WTC11 (cell line): Measurements from ENCODE around the gene SKI. TPM values are rescaled to one million over a fixed set of nuclear protein-coding genes. Genes with fewer than 3 reads are reported as not detected.
A peak's percentile ranks its signal among the peaks of the same experiment; 100 is the strongest.

ENCODE experiments used
- ATAC-seq: fragments of 200-7000 bp; cut with Tn5 transposase; 2 replicates; pipeline ENCODE4 v1.10.0; 2021; ENCODE audit warnings: mild to moderate bottlenecking, moderate library complexity
- CTCF ChIA-PET: fragments of 300-600 bp; sonication (Branson Sonifier 250); formaldehyde crosslinking; loops from one replicate; lab custom pipeline; 2021; ENCODE audit warnings: antibody characterized with exemption; lab: Charles Lee
- POLR2A ChIA-PET: fragments of 350-600 bp; sonication (Branson Sonifier 250); formaldehyde crosslinking; loops from one replicate; lab custom pipeline; 2021; ENCODE audit warnings: antibody characterized with exemption; lab: Charles Lee
- DNase-seq: peaks from one replicate; pipeline ENCODE4 v3.0.0; 2021; ENCODE audit warnings: low spot score
- H3K27ac Mint-ChIP-seq: 2 replicates; pipeline ENCODE4 v1.8.0; 2021; ENCODE audit warnings: mixed read lengths
- H3K27me3 Mint-ChIP-seq: 2 replicates; pipeline ENCODE4 v1.8.0; 2021; ENCODE audit warnings: low read depth, mild to moderate bottlenecking, moderate library complexity, mixed read lengths
- H3K36me3 Mint-ChIP-seq: 2 replicates; pipeline ENCODE4 v1.8.0; 2021; ENCODE audit warnings: mixed read lengths
- H3K4me1 Mint-ChIP-seq: 2 replicates; pipeline ENCODE4 v1.8.0; 2022; ENCODE audit warnings: mixed read lengths
- H3K4me3 Mint-ChIP-seq: 2 replicates; pipeline ENCODE4 v1.8.0; 2021; ENCODE audit warnings: mild to moderate bottlenecking, moderate library complexity, mixed read lengths
- H3K9me3 Mint-ChIP-seq: 2 replicates; pipeline ENCODE4 v1.8.0; 2021; ENCODE audit warnings: mixed read lengths
- CBFB ChIP-seq: sonication (generic); formaldehyde crosslinking; IDR thresholded peaks from 2 replicates; pipeline ENCODE4 v1.8.1; 2022; ENCODE audit warnings: mild to moderate bottlenecking, low read depth, missing genetic modification reagents
- E2F1 ChIP-seq: sonication (generic); formaldehyde crosslinking; IDR thresholded peaks from 2 replicates; pipeline ENCODE4 v1.8.0; 2022; ENCODE audit warnings: mild to moderate bottlenecking, missing genetic modification reagents
- ETV6 ChIP-seq: sonication (generic); formaldehyde crosslinking; IDR thresholded peaks from 2 replicates; pipeline ENCODE4 v1.8.1; 2022; ENCODE audit warnings: mild to moderate bottlenecking, missing genetic modification reagents
- FOXJ3 ChIP-seq: sonication (generic); formaldehyde crosslinking; IDR thresholded peaks from 2 replicates; pipeline ENCODE4 v1.9.0; 2021; ENCODE audit warnings: missing genetic modification reagents, mild to moderate bottlenecking, borderline replicate concordance
- FOXP4 ChIP-seq: sonication (generic); formaldehyde crosslinking; IDR thresholded peaks from 2 replicates; pipeline ENCODE4 v1.8.0; 2022; ENCODE audit warnings: mild to moderate bottlenecking, missing genetic modification reagents
- HMGA2 ChIP-seq: fragments of 250-450 bp; sonication (Bioruptor Pico); IDR thresholded peaks from 2 replicates; pipeline ENCODE4 v1.4.0; 2021; ENCODE audit warnings: mild to moderate bottlenecking, moderate library complexity
- KAT7 ChIP-seq: sonication (generic); formaldehyde crosslinking; IDR thresholded peaks from 2 replicates; pipeline ENCODE4 v1.8.1; 2023; ENCODE audit warnings: missing genetic modification reagents, mild to moderate bottlenecking, borderline replicate concordance
- NFE2L1 ChIP-seq: sonication (generic); formaldehyde crosslinking; IDR thresholded peaks from 2 replicates; pipeline ENCODE4 v1.8.1; 2023; ENCODE audit warnings: missing genetic modification reagents
- NFYB ChIP-seq: sonication (generic); formaldehyde crosslinking; conservative IDR thresholded peaks from 2 replicates; pipeline ENCODE4 v1.8.0; 2022; ENCODE audit warnings: low read depth, missing genetic modification reagents
- OVOL2 ChIP-seq: fragments of 250-450 bp; sonication (Bioruptor Pico); IDR thresholded peaks from 2 replicates; pipeline ENCODE4 v1.9.0; 2021; ENCODE audit warnings: mild to moderate bottlenecking, borderline replicate concordance
- PRDM15 ChIP-seq: sonication (generic); formaldehyde crosslinking; IDR thresholded peaks from 2 replicates; pipeline ENCODE4 v1.8.0; 2022; ENCODE audit warnings: missing genetic modification reagents
- SP1 ChIP-seq: sonication (generic); formaldehyde crosslinking; conservative IDR thresholded peaks from 2 replicates; pipeline ENCODE4 v1.8.1; 2022; ENCODE audit warnings: missing genetic modification reagents
- TEAD4 ChIP-seq: sonication (generic); formaldehyde crosslinking; IDR thresholded peaks from 2 replicates; pipeline ENCODE4 v1.8.0; 2022; ENCODE audit warnings: mild to moderate bottlenecking, missing genetic modification reagents
- TP53 ChIP-seq: sonication (generic); formaldehyde crosslinking; IDR thresholded peaks from 2 replicates; pipeline ENCODE4 v1.8.1; 2023; ENCODE audit warnings: mild to moderate bottlenecking, missing genetic modification reagents
- USF1 ChIP-seq: sonication (generic); formaldehyde crosslinking; IDR thresholded peaks from 2 replicates; pipeline ENCODE4 v1.8.0; 2022; ENCODE audit warnings: mild to moderate bottlenecking, missing genetic modification reagents
- ZMAT4 ChIP-seq: fragments of 250-450 bp; sonication (Bioruptor Pico); IDR thresholded peaks from 2 replicates; pipeline ENCODE4 v1.9.0; 2021; ENCODE audit warnings: mild to moderate bottlenecking
- ZNF532 ChIP-seq: fragments of 250-450 bp; sonication (Bioruptor Pico); IDR thresholded peaks from 2 replicates; pipeline ENCODE4 v1.9.0; 2021; ENCODE audit warnings: mild to moderate bottlenecking, borderline replicate concordance
- total RNA-seq: library from RNA; stranded (reverse); gene quantifications from 3 replicates; pipeline ENCODE4 v1.2.3, GENCODE V29; 2021

SKI gene
- total RNA-seq, 1 experiment from 2014 or later, result 88.6 TPM

- Mint-ChIP-seq H3K9me3 (no peaks in the 10 kb centered on the region), H3K27me3 (no peaks in the 10 kb centered on the region), H3K27ac (no peak overlapping the region), H3K36me3 (no peaks in the 10 kb centered on the region)
- ATAC-seq (no peak), DNase-seq (no peak)
- CTCF ChIA-PET, result no interaction called here
- TF ChIP-seq KAT7 (no peak), TP53 (CRISPR knock-in tag) (no peak), FOXP4 (CRISPR knock-in tag) (no peak), ZNF532 (CRISPR knock-in tag) (no peak), USF1 (CRISPR knock-in tag) (no peak), TEAD4 (no peak), PRDM15 (CRISPR knock-in tag) (no peak), NFE2L1 (CRISPR knock-in tag) (no peak)
- TF ChIP-seq, all 79 proteins: peak for 0
- no peaks in the 10 kb centered on the region for H3K4me1 Mint-ChIP-seq
- POLR2A ChIA-PET, result no interaction called here
- no peak overlapping the region for H3K4me3 Mint-ChIP-seq
Measured at GRCh38 chr1:2349806-2350205, 121.7 kb downstream of the SKI start.

GRCh38 chr1:2350501-2350900 is 122.4 kb downstream of the SKI start:
- ChIA-PET POLR2A (no interaction called here), CTCF (interaction anchor here (2.2 kb wide), 1 partner anchor 31 kb away, joined by 11 read pairs; no protein-coding TSS in a partner anchor)
- H3K27me3 Mint-ChIP-seq, result no peaks in the 10 kb centered on the region
- no peak for TF ChIP-seq ETV6
- H3K27ac Mint-ChIP-seq, result no peak overlapping the region
- ATAC-seq (no peak), DNase-seq (no peak)
- H3K9me3 Mint-ChIP-seq, result no peaks in the 10 kb centered on the region
- H3K36me3 Mint-ChIP-seq, result no peaks in the 10 kb centered on the region
- H3K4me3 Mint-ChIP-seq, result no peak overlapping the region
- H3K4me1 Mint-ChIP-seq, result no peaks in the 10 kb centered on the region

- Mint-ChIP-seq H3K4me1 (no peaks in the 10 kb centered on the region), H3K27ac (peak overlapping the region; percentile 3; the same call in 1 of the 2 replicates), H3K9me3 (no peaks in the 10 kb centered on the region), H3K4me3 (no peak overlapping the region), H3K36me3 (no peaks in the 10 kb centered on the region), H3K27me3 (no peaks in the 10 kb centered on the region)
- DNase-seq (no peak), ATAC-seq (no peak)
- POLR2A ChIA-PET, result no interaction called here
- CTCF ChIA-PET, result interaction anchor here (1.0 to 2.2 kb wide), 3 partner anchors 30 to 176 kb away, joined by 4 to 11 read pairs (median 8); partner anchors contain the start of gene FAAP20
- TF ChIP-seq HMGA2 (CRISPR knock-in tag) (no peak), TP53 (CRISPR knock-in tag) (no peak), E2F1 (CRISPR knock-in tag) (no peak), CBFB (CRISPR knock-in tag) (no peak), FOXJ3 (CRISPR knock-in tag) (no peak), NFYB (CRISPR knock-in tag) (no peak), SP1 (CRISPR knock-in tag) (no peak), ZMAT4 (CRISPR knock-in tag) (no peak), OVOL2 (no peak)
Measured at GRCh38 chr1:2350911-2351655, 123.0 kb downstream of the SKI start.
